Measurements from ENCODE around the gene EPN3. TPM values are rescaled to one million over a fixed set of nuclear protein-coding genes. Genes with fewer than 3 reads are reported as not detected.

The EPN3 gene
- polyA plus RNA-seq, 1 donor from 2014 or later = not detected

- TF ChIP-seq EP300 (conservative IDR thresholded peaks at IDR 0.05; ENCODE audit: poor library complexity, severe bottlenecking) (no peak), EZH2 (IDR thresholded peaks at IDR 0.05; ENCODE audit: borderline replicate concordance, insufficient read depth, low read length, poor library complexity, severe bottlenecking) (no peak), REST (IDR thresholded peaks at IDR 0.05; ENCODE audit: borderline replicate concordance) (no peak), SMC3 (conservative IDR thresholded peaks at IDR 0.05; ENCODE audit: poor library complexity) (no peak), CTCF (IDR thresholded peaks at IDR 0.05; ENCODE audit: poor library complexity, severe bottlenecking) (no peak), TAF1 (IDR thresholded peaks at IDR 0.05; ENCODE audit: low read depth) (no peak), MXI1 (conservative IDR thresholded peaks at IDR 0.05; ENCODE audit: poor library complexity, severe bottlenecking) (no peak)
- H2AFZ ChIP-seq (ENCODE audit: low read depth, low read length) = no peak overlapping the region
- no peak overlapping the region for H3K27ac ChIP-seq (ENCODE audit: low read length)
- no peaks in the 10 kb centered on the region for H3F3A ChIP-seq (ENCODE audit: insufficient read depth, low read length, poor library complexity, severe bottlenecking)
- H3K9me2 ChIP-seq (ENCODE audit: insufficient read depth, low read length) = no peaks in the 10 kb centered on the region
- no peak overlapping the region for H3K4me2 ChIP-seq (ENCODE audit: low read length)
- H3K79me2 ChIP-seq (replicated peaks; ENCODE audit: insufficient read depth, low read length) = no peaks in the 10 kb centered on the region
- H4K20me1 ChIP-seq (ENCODE audit: insufficient read depth) = no peaks in the 10 kb centered on the region
- no peaks in the 10 kb centered on the region for H3K9me3 ChIP-seq (ENCODE audit: low read length)
- no peak overlapping the region for H3K4me3 ChIP-seq (ENCODE audit: low read length)
- no peaks in the 10 kb centered on the region for H3K36me3 ChIP-seq (ENCODE audit: insufficient read depth, low read length)
- H3K9ac ChIP-seq (ENCODE audit: low read length) = no peak overlapping the region
- H3K27me3 ChIP-seq (ENCODE audit: insufficient read depth, low read depth, low read length) = no peaks in the 10 kb centered on the region
Observed at GRCh38 chr17:50548831-50549230, 16.3 kb downstream of the EPN3 start.

GRCh38 chr17:50549256-50549941, 16.9 kb downstream of the EPN3 start:
- Histone ChIP-seq H3F3A (ENCODE audit: insufficient read depth, low read length, poor library complexity, severe bottlenecking) (no peaks in the 10 kb centered on the region), H3K9me3 (ENCODE audit: low read length) (no peaks in the 10 kb centered on the region), H3K4me3 (ENCODE audit: low read length) (no peak overlapping the region), H3K4me2 (ENCODE audit: low read length) (no peak overlapping the region), H2AFZ (ENCODE audit: low read depth, low read length) (no peak overlapping the region), H4K20me1 (ENCODE audit: insufficient read depth) (no peaks in the 10 kb centered on the region), H3K27ac (ENCODE audit: low read length) (no peak overlapping the region), H3K9me2 (ENCODE audit: insufficient read depth, low read length) (no peaks in the 10 kb centered on the region), H3K36me3 (ENCODE audit: insufficient read depth, low read length) (no peaks in the 10 kb centered on the region), H3K79me2 (replicated peaks; ENCODE audit: insufficient read depth, low read length) (no peaks in the 10 kb centered on the region), H3K27me3 (ENCODE audit: insufficient read depth, low read depth, low read length) (no peaks in the 10 kb centered on the region), H3K9ac (ENCODE audit: low read length) (no peak overlapping the region)
- TF ChIP-seq REST (IDR thresholded peaks at IDR 0.05; ENCODE audit: borderline replicate concordance) (no peak), CTCF (IDR thresholded peaks at IDR 0.05; ENCODE audit: poor library complexity, severe bottlenecking) (no peak), TAF1 (IDR thresholded peaks at IDR 0.05; ENCODE audit: low read depth) (no peak), SMC3 (conservative IDR thresholded peaks at IDR 0.05; ENCODE audit: poor library complexity) (no peak), POLR2AphosphoS5 (IDR thresholded peaks at IDR 0.05) (no peak)
